DOHH2 (cell line): ENCODE data around the gene HCN3.

Source experiments
- H3F3A ChIP-seq: fragments of 200-600 bp; sonication (generic), shearing (Covaris generic); 2 replicates; pipeline ENCODE4 v1.6.0; 2016; ENCODE audit warnings: antibody characterized with exemption, mild to moderate bottlenecking; ENCODE audit not compliant: control insufficient read depth, insufficient read depth
- H3K27ac ChIP-seq: fragments of 200-600 bp; sonication (generic); 2 replicates; pipeline ENCODE4 v1.5.1; 2014; ENCODE audit warnings: low read depth, mild to moderate bottlenecking, low read length, moderate library complexity
- H3K27me3 ChIP-seq: fragments of 200-600 bp; sonication (generic); 2 replicates; pipeline ENCODE4 v1.6.1; 2014; ENCODE audit warnings: mild to moderate bottlenecking, low read length, mixed read lengths; ENCODE audit not compliant: control insufficient read depth
- H3K36me3 ChIP-seq: fragments of 200-600 bp; sonication (generic); 2 replicates; pipeline ENCODE4 v1.6.1; 2014; ENCODE audit warnings: mild to moderate bottlenecking, low read length, moderate library complexity, mixed read lengths; ENCODE audit not compliant: control insufficient read depth
- H3K4me1 ChIP-seq: fragments of 200-600 bp; sonication (generic); 2 replicates; pipeline ENCODE4 v1.6.1; 2014; ENCODE audit warnings: mild to moderate bottlenecking, low read length, mixed read lengths; ENCODE audit not compliant: control insufficient read depth
- H3K4me2 ChIP-seq: fragments of 200-600 bp; sonication (generic); 2 replicates; pipeline ENCODE4 v1.6.0; 2014; ENCODE audit warnings: mild to moderate bottlenecking, low read length, moderate library complexity
- H3K4me3 ChIP-seq: fragments of 200-600 bp; sonication (generic); 2 replicates; pipeline ENCODE4 v1.5.1; 2014; ENCODE audit warnings: mild to moderate bottlenecking, low read length, mixed read lengths
- H3K79me2 ChIP-seq: fragments of 200-600 bp; sonication (generic); 2 replicates; pipeline ENCODE4 v1.6.1; 2014; ENCODE audit warnings: mild to moderate bottlenecking, low read length, mixed read lengths; ENCODE audit not compliant: control insufficient read depth
- H3K9me2 ChIP-seq: fragments of 200-600 bp; sonication (generic); replicated peaks from 2 replicates; pipeline ENCODE4 v1.6.1; 2014; ENCODE audit warnings: mild to moderate bottlenecking, low read length, mixed read lengths; ENCODE audit not compliant: control insufficient read depth
- H3K9me3 ChIP-seq: fragments of 200-600 bp; sonication (generic); 2 replicates; pipeline ENCODE4 v1.6.1; 2014; ENCODE audit warnings: antibody characterized with exemption, low read length, mixed read lengths; ENCODE audit not compliant: control insufficient read depth, insufficient read depth
- H4K20me1 ChIP-seq: fragments of 200-600 bp; sonication (generic); 2 replicates; pipeline ENCODE4 v1.6.0; 2014; ENCODE audit warnings: low read depth, mild to moderate bottlenecking, antibody characterized with exemption, low read length, moderate library complexity; ENCODE audit not compliant: control insufficient read depth, insufficient read depth
- CTCF ChIP-seq: fragments of 200-600 bp; sonication (generic); IDR thresholded peaks from one replicate; pipeline ENCODE4 v1.5.1; 2014; ENCODE audit warnings: antibody characterized with exemption, mild to moderate bottlenecking, low read depth, low read length; ENCODE audit not compliant: poor library complexity, severe bottlenecking
- EZH2phosphoT487 ChIP-seq: fragments of 200-600 bp; sonication (generic); IDR thresholded peaks from 2 replicates; pipeline ENCODE4 v1.6.1; 2017; ENCODE audit warnings: borderline replicate concordance, mild to moderate bottlenecking, antibody characterized with exemption, low read length, moderate library complexity, mixed read lengths

HCN3 gene

DNA sequence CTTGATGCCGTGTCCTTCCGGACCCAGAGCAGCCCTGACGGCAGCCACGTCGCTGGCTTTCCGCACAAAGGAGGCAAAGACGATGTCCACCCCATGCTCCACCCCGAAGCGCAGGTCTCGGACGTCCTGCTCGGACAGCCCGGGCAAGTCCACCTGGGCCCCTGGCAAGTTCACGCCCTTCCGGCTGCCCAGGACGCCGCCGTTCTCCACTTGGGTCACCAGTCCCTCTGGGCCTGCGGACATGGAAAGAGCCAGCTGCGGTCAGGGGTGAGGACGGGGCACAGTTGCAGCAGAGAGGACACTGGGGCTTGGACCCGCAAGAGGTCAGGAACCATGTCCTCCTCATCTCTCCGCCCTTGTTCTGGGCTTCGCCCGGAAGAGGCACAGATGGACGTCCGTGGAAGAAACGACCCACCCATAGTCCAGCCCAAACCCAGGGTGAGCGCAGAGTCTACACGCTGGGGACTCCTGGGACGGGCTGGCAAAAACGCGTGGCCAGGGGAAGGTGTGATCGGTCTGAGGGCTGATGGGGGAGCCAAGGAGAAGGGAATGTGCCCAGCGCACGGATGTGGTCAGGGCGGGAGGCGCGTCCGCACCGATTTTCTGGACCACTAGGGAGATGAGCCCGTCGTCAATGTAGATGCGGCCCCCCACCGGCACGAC lies 17.4 kb downstream of the HCN3 start:
- H4K20me1 ChIP-seq = no peaks in the 10 kb centered on the region
- no peak overlapping the region for H3K27ac ChIP-seq
- no peaks in the 10 kb centered on the region for H3K9me2 ChIP-seq
- no peak overlapping the region for H3K4me2 ChIP-seq
- H3F3A ChIP-seq = no peaks in the 10 kb centered on the region
- H3K4me1 ChIP-seq = peaks cover 22% of the 10 kb centered on the region
- TF ChIP-seq EZH2phosphoT487 (no peak), CTCF (no peak)
- H3K9me3 ChIP-seq = no peaks in the 10 kb centered on the region
- H3K79me2 ChIP-seq = no peaks in the 10 kb centered on the region
- H3K36me3 ChIP-seq = no peaks in the 10 kb centered on the region
- no peak overlapping the region for H3K4me3 ChIP-seq
- no peaks in the 10 kb centered on the region for H3K27me3 ChIP-seq

DNA sequence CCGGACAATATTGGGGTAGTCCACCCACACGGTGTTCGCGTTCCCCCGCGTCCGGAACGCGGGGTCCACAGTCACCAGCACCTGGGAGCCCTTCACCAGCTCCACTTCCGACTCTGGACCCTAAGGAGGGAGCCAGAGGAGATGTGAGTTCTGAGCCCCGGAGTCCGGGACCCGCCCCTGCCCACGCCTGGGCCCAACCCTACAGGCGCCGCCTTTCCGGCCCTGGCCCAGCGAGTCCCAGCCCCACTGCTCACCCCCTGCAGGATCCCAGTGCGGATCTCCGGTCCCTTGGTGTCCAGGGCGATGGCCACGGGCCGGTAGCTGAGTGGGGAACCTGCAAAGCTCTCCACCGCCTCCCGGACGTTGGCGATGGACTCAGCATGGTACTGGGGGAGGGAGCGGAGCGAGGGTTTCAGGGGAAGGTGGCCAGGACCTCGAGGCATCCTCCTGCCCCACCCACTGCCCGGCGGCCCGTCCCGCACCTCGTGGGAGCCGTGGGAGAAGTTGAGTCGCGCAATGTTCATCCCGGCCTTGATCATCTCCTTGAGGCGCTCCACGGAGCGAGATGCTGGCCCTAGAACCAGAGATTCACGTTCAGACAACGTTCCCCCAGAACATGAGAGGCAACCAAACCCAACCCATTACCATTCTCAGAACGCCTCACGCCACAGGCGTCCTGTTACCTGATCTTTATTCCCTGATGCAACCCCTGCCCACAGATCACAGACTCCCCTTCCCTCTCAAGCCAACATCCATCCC lies 18.1 kb downstream of the HCN3 start:
- no peaks in the 10 kb centered on the region for H3K9me2 ChIP-seq
- no peak for TF ChIP-seq EZH2phosphoT487
- no peak for TF ChIP-seq CTCF
- no peaks in the 10 kb centered on the region for H3K36me3 ChIP-seq
- no peaks in the 10 kb centered on the region for H4K20me1 ChIP-seq
- no peaks in the 10 kb centered on the region for H3K79me2 ChIP-seq
- peaks cover 22% of the 10 kb centered on the region for H3K4me1 ChIP-seq
- H3F3A ChIP-seq = no peaks in the 10 kb centered on the region
- no peak overlapping the region for H3K4me3 ChIP-seq
- H3K27ac ChIP-seq = no peak overlapping the region
- no peaks in the 10 kb centered on the region for H3K27me3 ChIP-seq
- H3K4me2 ChIP-seq = no peak overlapping the region
- no peaks in the 10 kb centered on the region for H3K9me3 ChIP-seq

- Histone ChIP-seq H3K79me2 (no peaks in the 10 kb centered on the region), H3K36me3 (no peaks in the 10 kb centered on the region), H3K27me3 (no peaks in the 10 kb centered on the region), H3K4me1 (peaks cover 22% of the 10 kb centered on the region), H3F3A (no peaks in the 10 kb centered on the region), H3K9me3 (no peaks in the 10 kb centered on the region), H3K27ac (no peak overlapping the region), H3K4me2 (no peak overlapping the region), H3K4me3 (no peak overlapping the region), H4K20me1 (no peaks in the 10 kb centered on the region), H3K9me2 (no peaks in the 10 kb centered on the region)
- no peak for TF ChIP-seq CTCF
- TF ChIP-seq EZH2phosphoT487 = no peak
These were observed 18.6 kb downstream of the HCN3 start for GRCh38 chr1:155295942-155296267.
